22Rv1 (cell line): Measurements from ENCODE around the gene SPDYE9.
"Not testable (repeated sequence)": the region's sequence is repeated elsewhere in the genome, so short reads cannot be mapped to it uniquely, and the experiment has no call there.

ENCODE experiments used
- ZFX ChIP-seq: fragments of 450-650 bp; IDR thresholded peaks from 2 replicates; pipeline ENCODE4 v1.6.1; 2017; ENCODE audit warnings: antibody characterized with exemption, borderline replicate concordance
- TF ChIP-seq, protein P1 (sequence below): fragments of 450-650 bp; IDR thresholded peaks from 2 replicates; pipeline ENCODE4 v1.5.1; 2017; ENCODE audit warnings: mild to moderate bottlenecking

DNA sequence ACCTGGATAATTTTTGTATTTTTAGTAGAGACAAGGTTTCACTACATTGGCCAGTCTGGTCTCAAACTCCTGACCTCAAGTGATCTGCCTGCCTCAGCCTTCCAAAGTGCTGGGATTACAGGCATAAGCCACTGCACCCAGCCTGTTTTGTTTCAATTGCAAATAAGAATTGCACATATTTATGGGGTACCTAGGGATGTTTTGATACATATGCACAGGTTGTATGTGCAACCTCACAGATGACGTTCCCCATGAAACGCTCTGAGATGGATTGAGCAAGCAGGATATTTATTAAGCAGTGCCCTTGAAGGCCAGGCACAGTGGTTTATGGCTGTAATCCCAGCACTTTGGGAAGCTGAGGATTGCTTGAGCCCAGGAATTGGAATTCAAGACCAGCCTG is 44.8 kb upstream of the SPDYE9 start:
- TF ChIP-seq, protein P1, sequence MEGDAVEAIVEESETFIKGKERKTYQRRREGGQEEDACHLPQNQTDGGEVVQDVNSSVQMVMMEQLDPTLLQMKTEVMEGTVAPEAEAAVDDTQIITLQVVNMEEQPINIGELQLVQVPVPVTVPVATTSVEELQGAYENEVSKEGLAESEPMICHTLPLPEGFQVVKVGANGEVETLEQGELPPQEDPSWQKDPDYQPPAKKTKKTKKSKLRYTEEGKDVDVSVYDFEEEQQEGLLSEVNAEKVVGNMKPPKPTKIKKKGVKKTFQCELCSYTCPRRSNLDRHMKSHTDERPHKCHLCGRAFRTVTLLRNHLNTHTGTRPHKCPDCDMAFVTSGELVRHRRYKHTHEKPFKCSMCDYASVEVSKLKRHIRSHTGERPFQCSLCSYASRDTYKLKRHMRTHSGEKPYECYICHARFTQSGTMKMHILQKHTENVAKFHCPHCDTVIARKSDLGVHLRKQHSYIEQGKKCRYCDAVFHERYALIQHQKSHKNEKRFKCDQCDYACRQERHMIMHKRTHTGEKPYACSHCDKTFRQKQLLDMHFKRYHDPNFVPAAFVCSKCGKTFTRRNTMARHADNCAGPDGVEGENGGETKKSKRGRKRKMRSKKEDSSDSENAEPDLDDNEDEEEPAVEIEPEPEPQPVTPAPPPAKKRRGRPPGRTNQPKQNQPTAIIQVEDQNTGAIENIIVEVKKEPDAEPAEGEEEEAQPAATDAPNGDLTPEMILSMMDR: not testable (repeated sequence)
- not testable (repeated sequence) for TF ChIP-seq ZFX
